OCI-LY1 (cell line): ENCODE measurements around the gene FMN2.

ENCODE experiments used
- H2AFZ ChIP-seq: fragments of 200-600 bp; sonication (generic), shearing (Covaris generic); 2 replicates; pipeline ENCODE4 v1.6.0; 2014; ENCODE audit warnings: antibody characterized with exemption, mild to moderate bottlenecking, low read length
- H3F3A ChIP-seq: fragments of 200-600 bp; sonication (generic), shearing (Covaris generic); 2 replicates; pipeline ENCODE4 v1.6.0; 2014; ENCODE audit warnings: mild to moderate bottlenecking, antibody characterized with exemption, low read length, moderate library complexity; ENCODE audit not compliant: insufficient read depth
- H3K27ac ChIP-seq: fragments of 200-600 bp; sonication (generic); 2 replicates; pipeline ENCODE4 v1.5.1; 2014; ENCODE audit warnings: low read length, mixed run types, mild to moderate bottlenecking, low read depth; ENCODE audit not compliant: poor library complexity, severe bottlenecking
- H3K27me3 ChIP-seq: fragments of 200-600 bp; sonication (generic); 2 replicates; pipeline ENCODE4 v1.6.0; 2014; ENCODE audit warnings: antibody characterized with exemption, mild to moderate bottlenecking, low read length, moderate library complexity; ENCODE audit not compliant: insufficient read depth
- H3K36me3 ChIP-seq: fragments of 200-600 bp; sonication (generic); 2 replicates; pipeline ENCODE4 v1.6.1; 2014; ENCODE audit warnings: mild to moderate bottlenecking, antibody characterized with exemption, low read length, moderate library complexity, mixed read lengths; ENCODE audit not compliant: insufficient read depth
- H3K4me1 ChIP-seq: fragments of 200-600 bp; sonication (generic); 2 replicates; pipeline ENCODE4 v1.5.1; 2014; ENCODE audit warnings: mild to moderate bottlenecking, low read length, moderate library complexity; ENCODE audit not compliant: insufficient read depth, severe bottlenecking
- H3K4me2 ChIP-seq: fragments of 200-600 bp; sonication (generic), shearing (Covaris generic); 2 replicates; pipeline ENCODE4 v1.6.1; 2014; ENCODE audit warnings: low read length
- H3K4me3 ChIP-seq: fragments of 200-600 bp; sonication (generic); 2 replicates; pipeline ENCODE4 v1.5.1; 2014; ENCODE audit warnings: low read length, low read depth, mild to moderate bottlenecking, mixed read lengths; ENCODE audit not compliant: poor library complexity, severe bottlenecking
- H3K79me2 ChIP-seq: fragments of 200-600 bp; shearing (Covaris generic); 2 replicates; pipeline ENCODE4 v1.6.1; 2016; ENCODE audit warnings: mixed run types, low read length, mixed read lengths; ENCODE audit not compliant: insufficient read depth
- H3K9ac ChIP-seq: fragments of 200-600 bp; sonication (generic), shearing (Covaris generic); 2 replicates; pipeline ENCODE4 v1.6.1; 2014; ENCODE audit warnings: mild to moderate bottlenecking, low read length, mixed read lengths
- H3K9me2 ChIP-seq: fragments of 200-600 bp; sonication (generic), shearing (Covaris generic); 2 replicates; pipeline ENCODE4 v1.6.1; 2014; ENCODE audit warnings: low read depth, mild to moderate bottlenecking, low read length, mixed read lengths
- H3K9me3 ChIP-seq: fragments of 200-600 bp; shearing (Covaris generic); 2 replicates; pipeline ENCODE4 v1.6.1; 2014; ENCODE audit warnings: low read length, mixed read lengths
- H4K20me1 ChIP-seq: fragments of 200-600 bp; sonication (generic), shearing (Covaris generic); 2 replicates; pipeline ENCODE4 v1.6.0; 2016; ENCODE audit warnings: mild to moderate bottlenecking, low read length; ENCODE audit not compliant: insufficient read depth
- EZH2 ChIP-seq: fragments of 200-600 bp; sonication (generic), shearing (Covaris generic); IDR thresholded peaks from 2 replicates; pipeline ENCODE4 v1.8.0; 2017; ENCODE audit warnings: borderline replicate concordance, mixed run types, mild to moderate bottlenecking, antibody characterized with exemption, low read length, moderate library complexity, mixed read lengths
- TF ChIP-seq, protein P1 (sequence below): fragments of 200-600 bp; sonication (generic), shearing (Covaris generic); IDR thresholded peaks from 2 replicates; pipeline ENCODE4 v1.5.1; 2017; ENCODE audit warnings: mild to moderate bottlenecking, antibody characterized with exemption, low read length, moderate library complexity, mixed read lengths

Gene FMN2

DNA sequence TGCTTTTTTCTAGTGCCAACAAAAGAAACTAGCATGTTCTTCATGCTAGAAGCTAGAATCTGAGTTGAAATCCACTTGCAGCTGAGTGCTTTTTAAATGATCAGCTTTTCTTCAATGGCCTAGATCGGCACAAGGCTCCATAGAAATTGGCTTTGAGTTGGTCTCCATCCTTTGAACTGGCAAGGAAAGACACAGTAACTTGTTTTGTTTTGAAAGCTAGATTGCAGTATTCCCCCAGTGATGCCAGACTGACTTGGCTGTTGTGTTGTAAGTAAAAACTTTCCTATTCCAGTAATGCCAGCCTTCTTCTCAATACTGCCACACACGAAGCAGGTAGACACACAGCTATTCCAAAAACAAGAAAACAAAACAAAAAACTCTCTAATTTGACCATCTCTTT is 139.1 kb downstream of the FMN2 start:
- H3K9me3 ChIP-seq: no peaks in the 10 kb centered on the region
- H4K20me1 ChIP-seq: no peaks in the 10 kb centered on the region
- no peak overlapping the region for H2AFZ ChIP-seq
- H3K9ac ChIP-seq: no peak overlapping the region
- no peak overlapping the region for H3K4me2 ChIP-seq
- no peak overlapping the region for H3K4me3 ChIP-seq
- no peaks in the 10 kb centered on the region for H3K27me3 ChIP-seq
- H3F3A ChIP-seq: no peaks in the 10 kb centered on the region
- no peaks in the 10 kb centered on the region for H3K4me1 ChIP-seq
- no peak overlapping the region for H3K27ac ChIP-seq
- no peaks in the 10 kb centered on the region for H3K36me3 ChIP-seq
- H3K9me2 ChIP-seq: no peaks in the 10 kb centered on the region
- no peaks in the 10 kb centered on the region for H3K79me2 ChIP-seq
- no peak for TF ChIP-seq EZH2
- TF ChIP-seq, protein P1, sequence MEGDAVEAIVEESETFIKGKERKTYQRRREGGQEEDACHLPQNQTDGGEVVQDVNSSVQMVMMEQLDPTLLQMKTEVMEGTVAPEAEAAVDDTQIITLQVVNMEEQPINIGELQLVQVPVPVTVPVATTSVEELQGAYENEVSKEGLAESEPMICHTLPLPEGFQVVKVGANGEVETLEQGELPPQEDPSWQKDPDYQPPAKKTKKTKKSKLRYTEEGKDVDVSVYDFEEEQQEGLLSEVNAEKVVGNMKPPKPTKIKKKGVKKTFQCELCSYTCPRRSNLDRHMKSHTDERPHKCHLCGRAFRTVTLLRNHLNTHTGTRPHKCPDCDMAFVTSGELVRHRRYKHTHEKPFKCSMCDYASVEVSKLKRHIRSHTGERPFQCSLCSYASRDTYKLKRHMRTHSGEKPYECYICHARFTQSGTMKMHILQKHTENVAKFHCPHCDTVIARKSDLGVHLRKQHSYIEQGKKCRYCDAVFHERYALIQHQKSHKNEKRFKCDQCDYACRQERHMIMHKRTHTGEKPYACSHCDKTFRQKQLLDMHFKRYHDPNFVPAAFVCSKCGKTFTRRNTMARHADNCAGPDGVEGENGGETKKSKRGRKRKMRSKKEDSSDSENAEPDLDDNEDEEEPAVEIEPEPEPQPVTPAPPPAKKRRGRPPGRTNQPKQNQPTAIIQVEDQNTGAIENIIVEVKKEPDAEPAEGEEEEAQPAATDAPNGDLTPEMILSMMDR: no peak

DNA sequence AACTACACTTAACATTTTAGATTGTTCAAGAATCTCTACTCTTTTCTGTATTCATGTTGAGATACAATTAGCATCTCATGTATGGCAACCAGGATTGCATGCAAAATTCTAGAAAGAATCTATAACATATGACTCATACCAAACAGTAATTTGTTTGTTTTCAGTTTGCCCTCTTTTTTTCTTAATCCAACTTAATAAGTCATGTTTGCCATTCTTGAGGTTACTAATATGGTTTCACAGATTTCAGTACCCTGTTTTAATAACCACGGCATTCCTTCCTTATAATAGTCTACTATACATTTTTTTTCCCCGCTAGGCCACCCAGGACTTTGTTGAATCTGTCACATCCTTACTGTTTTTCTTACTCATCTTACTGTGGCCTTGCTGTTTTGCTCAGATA is 140.8 kb downstream of the FMN2 start:
- no peaks in the 10 kb centered on the region for H3K9me3 ChIP-seq
- no peak for TF ChIP-seq EZH2
- TF ChIP-seq, protein P1: no peak
- no peak overlapping the region for H3K27ac ChIP-seq
- no peaks in the 10 kb centered on the region for H3K27me3 ChIP-seq
- no peaks in the 10 kb centered on the region for H4K20me1 ChIP-seq
- H3K79me2 ChIP-seq: no peaks in the 10 kb centered on the region
- H3K4me2 ChIP-seq: no peak overlapping the region
- no peak overlapping the region for H2AFZ ChIP-seq
- no peaks in the 10 kb centered on the region for H3K4me1 ChIP-seq
- no peak overlapping the region for H3K9ac ChIP-seq
- no peaks in the 10 kb centered on the region for H3K9me2 ChIP-seq
- no peak overlapping the region for H3K4me3 ChIP-seq
- no peaks in the 10 kb centered on the region for H3F3A ChIP-seq
- no peaks in the 10 kb centered on the region for H3K36me3 ChIP-seq

DNA sequence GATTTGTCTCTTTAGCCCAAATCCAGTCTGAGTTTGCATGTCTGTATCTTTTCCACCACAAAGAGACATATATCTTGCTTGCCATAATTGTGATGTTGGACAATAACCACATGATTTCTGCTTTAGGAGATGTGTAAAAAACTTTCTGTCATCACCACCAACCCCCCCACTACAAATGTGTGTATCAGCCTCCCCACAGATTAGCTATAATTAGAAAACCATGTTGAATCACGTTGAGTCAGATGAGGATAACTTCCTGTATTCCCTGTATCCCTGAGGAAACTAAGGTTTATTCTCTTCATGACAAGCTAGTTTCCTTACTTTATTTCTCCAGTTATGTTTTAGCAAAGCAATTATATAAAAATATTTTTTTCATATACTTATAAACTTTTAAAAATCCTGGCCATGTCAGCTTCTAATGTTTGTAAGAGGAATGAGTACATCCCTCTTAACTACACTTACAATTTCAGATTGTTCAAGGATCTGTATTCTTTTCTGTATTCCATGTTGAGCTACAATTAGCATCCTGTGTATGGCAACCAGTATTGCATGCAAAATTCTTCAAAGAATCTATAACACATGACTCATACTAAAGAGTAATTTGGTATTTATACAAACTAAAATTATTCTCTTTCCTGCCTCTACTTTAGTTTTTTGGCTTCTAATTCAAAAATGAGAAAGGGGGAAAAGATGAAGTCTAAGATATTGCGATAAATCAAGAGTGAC is 143.0 kb downstream of the FMN2 start:
- H3K4me2 ChIP-seq: no peak overlapping the region
- H3K27me3 ChIP-seq: no peaks in the 10 kb centered on the region
- no peaks in the 10 kb centered on the region for H3F3A ChIP-seq
- no peaks in the 10 kb centered on the region for H3K79me2 ChIP-seq
- H3K9me3 ChIP-seq: no peaks in the 10 kb centered on the region
- no peak overlapping the region for H3K27ac ChIP-seq
- no peak overlapping the region for H3K9ac ChIP-seq
- TF ChIP-seq, protein P1: no peak
- no peak for TF ChIP-seq EZH2
- no peak overlapping the region for H2AFZ ChIP-seq
- no peaks in the 10 kb centered on the region for H3K9me2 ChIP-seq
- no peaks in the 10 kb centered on the region for H3K4me1 ChIP-seq
- H3K4me3 ChIP-seq: no peak overlapping the region
- H3K36me3 ChIP-seq: no peaks in the 10 kb centered on the region
- no peaks in the 10 kb centered on the region for H4K20me1 ChIP-seq
